Measurements from ENCODE around the gene SEPTIN2.

Gene SEPTIN2

DNA sequence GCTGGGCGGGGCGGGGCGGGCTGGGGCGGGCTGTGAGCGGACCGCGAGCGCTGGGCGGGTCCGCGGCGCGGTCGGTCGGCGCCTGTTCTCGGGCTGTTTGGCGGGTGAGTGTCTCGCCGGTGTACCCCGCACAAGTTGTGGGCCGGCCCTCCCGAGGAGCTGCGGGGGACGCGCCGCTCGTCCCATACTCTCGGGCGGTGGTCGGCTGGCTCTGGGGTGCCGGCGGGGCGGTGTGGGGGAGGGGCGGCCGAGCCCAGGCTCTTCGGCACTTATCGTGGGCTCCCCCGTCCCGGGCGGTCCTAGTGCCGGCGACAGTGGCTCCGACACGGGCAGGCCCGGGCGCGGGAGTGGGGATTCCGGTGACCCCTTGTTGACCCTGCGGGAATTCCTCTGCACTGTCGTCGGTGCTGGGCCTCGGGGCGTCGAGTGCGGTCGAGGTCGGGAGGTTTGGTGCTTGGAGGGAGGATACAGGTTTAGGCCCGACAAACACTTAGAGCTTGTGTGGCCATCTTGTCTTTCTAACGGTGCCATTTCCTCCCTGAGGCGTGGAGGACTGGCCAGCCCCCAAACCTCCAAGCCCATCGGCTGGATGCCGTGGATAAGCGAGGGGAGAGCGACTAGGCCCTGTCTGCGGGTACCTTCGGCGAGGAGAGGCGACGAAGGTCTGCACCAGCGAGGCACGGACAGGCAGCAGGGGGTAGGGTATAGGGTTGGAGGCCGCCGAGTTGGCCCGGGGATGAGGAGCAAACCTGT lies at the start of gene SEPTIN2:
SEPTIN2 (plus strand) TSS at position 47 of the 753 bp plus-strand sequence. CDS start 8,308 bp downstream, outside the sequence.
- TF ChIP-seq, protein P1, sequence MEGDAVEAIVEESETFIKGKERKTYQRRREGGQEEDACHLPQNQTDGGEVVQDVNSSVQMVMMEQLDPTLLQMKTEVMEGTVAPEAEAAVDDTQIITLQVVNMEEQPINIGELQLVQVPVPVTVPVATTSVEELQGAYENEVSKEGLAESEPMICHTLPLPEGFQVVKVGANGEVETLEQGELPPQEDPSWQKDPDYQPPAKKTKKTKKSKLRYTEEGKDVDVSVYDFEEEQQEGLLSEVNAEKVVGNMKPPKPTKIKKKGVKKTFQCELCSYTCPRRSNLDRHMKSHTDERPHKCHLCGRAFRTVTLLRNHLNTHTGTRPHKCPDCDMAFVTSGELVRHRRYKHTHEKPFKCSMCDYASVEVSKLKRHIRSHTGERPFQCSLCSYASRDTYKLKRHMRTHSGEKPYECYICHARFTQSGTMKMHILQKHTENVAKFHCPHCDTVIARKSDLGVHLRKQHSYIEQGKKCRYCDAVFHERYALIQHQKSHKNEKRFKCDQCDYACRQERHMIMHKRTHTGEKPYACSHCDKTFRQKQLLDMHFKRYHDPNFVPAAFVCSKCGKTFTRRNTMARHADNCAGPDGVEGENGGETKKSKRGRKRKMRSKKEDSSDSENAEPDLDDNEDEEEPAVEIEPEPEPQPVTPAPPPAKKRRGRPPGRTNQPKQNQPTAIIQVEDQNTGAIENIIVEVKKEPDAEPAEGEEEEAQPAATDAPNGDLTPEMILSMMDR (IDR thresholded peaks at IDR 0.05; ENCODE audit: low read depth, low read length) = no peak
- H3K4me3 ChIP-seq (ENCODE audit: low read depth, low read length) = peak within 1 kb of the TSS; percentile 81

DNA sequence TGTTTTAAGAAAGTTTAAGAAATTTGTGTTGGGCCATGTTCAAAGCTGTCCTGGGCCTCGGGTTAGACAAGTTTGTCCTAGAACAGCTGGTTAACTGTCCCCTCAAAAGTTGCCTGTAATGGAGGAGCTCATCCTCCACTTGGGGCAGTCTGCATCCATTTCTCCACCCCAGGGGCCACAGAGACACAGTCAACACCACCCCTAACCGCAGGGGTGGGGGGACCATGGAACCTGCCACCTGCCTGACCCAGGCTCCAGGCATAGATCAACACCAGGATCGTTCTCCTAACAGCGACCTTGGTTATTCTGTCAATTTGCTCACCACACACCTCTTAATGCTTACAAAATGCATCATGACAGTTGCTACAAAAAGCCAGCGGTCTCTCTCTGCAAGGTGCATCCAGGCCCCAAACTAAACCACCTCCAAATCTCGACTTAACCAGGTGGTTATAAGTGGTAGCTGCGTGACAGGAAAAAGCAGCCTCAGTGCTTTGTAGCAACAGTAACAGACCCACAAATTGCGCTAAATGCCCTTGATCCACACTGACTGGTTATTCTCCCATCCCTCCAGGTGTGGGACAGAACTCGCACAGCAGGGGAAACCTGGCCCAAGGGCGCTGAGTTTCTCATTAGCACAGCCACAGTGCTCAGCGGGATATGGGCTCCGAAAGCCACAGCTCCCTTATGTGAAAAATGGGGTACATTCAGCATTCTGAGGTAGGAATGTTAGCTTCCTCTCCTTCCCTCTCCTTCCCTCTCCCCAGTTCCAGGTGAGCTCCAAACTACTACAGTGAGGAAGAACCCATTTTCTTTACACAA lies 48.3 kb upstream of the SEPTIN2 start:
- no peak overlapping the region for H3K4me3 ChIP-seq (ENCODE audit: low read depth, low read length)
- TF ChIP-seq, protein P1 (IDR thresholded peaks at IDR 0.05; ENCODE audit: low read depth, low read length) = no peak

DNA sequence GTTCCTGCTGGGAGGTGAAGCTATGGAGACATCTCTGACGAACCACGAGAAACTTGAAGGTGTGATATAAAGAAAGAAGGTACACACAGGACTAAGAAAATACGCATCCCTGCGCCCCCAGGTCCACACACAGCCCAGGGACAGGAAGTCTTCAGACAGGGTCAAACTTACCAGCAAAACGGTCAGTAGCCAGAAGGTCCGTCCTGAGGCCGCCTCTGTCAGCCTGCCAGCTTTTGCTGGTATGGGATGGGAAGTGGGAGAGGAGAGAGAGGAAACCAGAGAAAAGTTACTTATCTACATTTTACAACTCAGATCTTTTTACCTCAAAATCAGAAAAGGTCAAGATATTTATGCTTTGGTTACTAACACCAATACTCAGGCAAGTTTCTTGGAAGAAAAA lies 47.4 kb upstream of the SEPTIN2 start:
- H3K4me3 ChIP-seq (ENCODE audit: low read depth, low read length) = no peak overlapping the region
- TF ChIP-seq, protein P1 (IDR thresholded peaks at IDR 0.05; ENCODE audit: low read depth, low read length) = no peak

DNA sequence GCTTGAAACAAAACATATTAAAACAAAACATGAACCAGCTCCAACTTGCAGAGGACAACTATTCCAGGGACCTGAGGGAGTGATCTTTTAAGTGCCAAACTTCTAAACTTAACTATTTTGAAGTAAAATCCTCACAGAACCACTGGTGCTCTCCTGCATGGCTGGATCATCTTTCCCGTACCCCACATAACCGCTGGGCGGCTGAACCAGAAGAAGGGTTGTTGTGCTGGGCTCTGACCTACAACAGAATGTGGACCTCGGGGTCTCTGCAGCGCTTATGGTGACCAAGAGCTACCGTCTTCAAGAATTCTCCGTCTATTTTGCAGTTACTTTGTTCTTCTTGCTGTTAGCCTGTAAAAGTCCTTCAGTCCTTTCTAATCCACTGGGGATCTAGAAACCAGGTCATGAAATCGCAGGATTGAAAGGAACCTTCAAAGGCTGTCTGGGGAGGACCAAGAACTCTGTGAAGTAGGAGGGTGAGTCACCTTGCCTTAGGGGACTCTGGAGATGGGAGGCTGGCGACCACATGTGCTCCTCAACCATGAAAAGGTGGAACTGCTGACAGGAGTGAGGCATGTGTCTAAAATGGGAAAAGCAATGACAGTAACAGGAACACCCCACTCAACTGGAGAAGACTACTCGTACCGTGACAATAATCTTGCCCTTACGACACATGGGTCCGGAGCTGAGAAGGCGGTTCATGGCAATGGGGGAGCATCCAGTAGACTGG lies 46.8 kb upstream of the SEPTIN2 start:
- H3K4me3 ChIP-seq (ENCODE audit: low read depth, low read length) = no peak overlapping the region
- TF ChIP-seq, protein P1 (IDR thresholded peaks at IDR 0.05; ENCODE audit: low read depth, low read length) = no peak

DNA sequence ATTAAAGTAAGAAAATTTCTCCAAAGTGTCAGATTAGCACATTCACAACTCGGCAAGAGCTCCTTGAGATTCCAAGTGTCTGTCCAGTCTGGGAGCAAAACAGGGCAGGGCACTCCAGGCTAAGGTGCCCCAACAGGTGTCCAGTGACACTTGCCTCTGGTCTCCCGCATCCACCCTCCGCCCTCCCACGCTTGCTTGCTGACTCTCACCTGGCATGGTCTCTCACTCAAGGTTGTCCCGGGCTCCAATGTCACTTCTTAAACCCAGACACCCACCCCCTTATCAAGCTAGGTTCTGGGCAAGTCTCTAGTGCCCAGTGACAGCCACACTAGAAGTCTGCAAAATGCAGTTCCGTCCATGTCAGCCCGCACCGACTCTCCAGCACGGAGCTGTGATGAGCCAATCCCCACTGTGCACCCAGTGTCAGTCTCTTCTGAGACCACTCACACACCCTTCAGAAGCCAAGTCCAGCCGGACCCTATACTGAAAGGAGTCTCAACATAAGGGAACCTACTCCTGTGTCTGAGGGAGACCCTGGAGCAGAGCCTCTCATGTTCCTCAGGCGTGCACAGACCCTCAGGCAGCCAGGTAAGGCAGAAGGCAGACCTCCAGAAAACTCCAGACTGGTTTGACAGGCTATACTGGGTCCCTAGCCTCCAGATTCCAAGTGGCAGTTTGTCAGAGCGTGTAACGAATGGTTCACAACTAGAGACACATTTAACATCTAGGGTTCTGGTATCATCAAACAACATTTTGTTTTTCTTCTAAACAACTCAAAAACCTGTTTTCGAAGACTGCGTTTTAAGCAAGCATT lies 45.8 kb upstream of the SEPTIN2 start:
- TF ChIP-seq, protein P1 (IDR thresholded peaks at IDR 0.05; ENCODE audit: low read depth, low read length) = no peak
- H3K4me3 ChIP-seq (ENCODE audit: low read depth, low read length) = peak overlapping the region; percentile 85

DNA sequence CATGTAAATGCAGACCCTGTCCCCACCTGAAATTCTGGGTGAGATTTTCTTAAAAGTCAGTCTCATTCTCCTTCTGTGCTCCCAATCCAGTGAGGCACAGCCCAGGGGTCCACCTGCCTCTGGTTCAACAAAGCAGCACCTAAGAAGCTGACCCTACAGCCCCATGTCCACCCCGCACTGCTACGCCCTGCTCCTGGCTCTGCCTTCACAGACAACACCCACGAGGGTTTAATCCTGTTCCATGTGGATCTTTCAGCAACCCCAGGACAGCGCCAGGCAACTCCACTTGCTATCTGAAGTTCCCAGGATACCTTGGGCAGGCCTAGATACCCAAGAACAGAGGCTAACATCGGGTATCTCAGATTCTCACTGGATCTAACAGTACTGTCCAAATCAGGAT lies 45.2 kb upstream of the SEPTIN2 start:
- peak overlapping the region; percentile 85 for H3K4me3 ChIP-seq (ENCODE audit: low read depth, low read length)

More for the DNA sequence above, 45.2 kb upstream of the SEPTIN2 start:
- TF ChIP-seq, protein P1 (IDR thresholded peaks at IDR 0.05; ENCODE audit: low read depth, low read length) = no peak

Data from WI38 (cell line).